RPMI8226 (cell line): Measurements from ENCODE around the gene TSC22D2.

Experiments
- DNase-seq: peaks from one replicate; pipeline ENCODE4 v3.0.0-alpha.2; 2015

Gene TSC22D2

DNA sequence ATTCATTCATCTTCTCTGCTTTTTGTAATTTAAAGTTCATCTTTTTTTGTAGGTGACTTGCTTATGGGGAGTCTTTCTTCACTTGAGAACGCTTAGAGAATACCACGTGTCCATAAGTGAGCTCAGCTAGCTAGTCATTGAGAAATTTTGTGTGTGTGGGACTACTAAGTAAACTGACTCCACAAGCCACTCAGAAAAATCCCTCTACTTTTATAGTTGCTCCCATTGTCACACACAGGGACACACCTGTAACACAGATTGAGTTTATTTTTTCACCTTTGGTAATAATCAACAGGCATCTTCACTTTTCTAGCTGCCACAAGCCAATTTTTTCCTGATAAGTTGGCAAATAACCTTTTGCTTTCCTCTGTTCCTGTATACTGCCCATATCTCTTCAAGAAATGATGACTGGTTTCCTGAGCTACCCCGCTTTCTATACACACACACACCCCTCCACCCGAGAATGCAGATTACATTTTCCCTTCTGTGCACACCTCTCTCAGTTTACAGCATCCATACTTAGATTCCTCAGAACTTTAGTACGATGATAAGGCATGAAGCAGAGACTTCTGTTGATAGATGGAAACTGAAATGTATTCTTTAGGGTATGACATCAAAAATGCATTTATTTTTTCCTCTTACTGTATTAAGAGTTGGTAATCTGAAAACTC is 4.6 kb downstream of the TSC22D2 start:
- DNase-seq, result peak; percentile 63

DNA sequence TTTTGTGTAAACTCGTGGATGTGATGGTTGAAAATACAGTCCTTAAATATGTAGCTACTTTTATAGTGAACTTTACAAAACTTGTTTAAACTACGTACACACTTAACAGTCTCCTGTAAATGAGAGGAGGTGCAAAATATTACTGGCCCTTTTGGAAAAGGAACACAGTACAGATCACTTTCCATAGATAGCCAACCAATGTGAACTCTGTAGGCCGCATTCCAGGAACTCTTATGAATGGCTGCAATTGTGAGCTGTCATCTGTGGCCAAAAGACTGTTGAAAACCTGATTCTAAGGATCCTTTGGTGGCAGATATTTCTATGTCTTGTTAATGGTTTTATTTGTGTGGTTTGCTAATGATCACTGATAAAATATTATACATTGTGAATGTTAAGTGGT is 6.2 kb downstream of the TSC22D2 start:
- DNase-seq, result no peak

DNA sequence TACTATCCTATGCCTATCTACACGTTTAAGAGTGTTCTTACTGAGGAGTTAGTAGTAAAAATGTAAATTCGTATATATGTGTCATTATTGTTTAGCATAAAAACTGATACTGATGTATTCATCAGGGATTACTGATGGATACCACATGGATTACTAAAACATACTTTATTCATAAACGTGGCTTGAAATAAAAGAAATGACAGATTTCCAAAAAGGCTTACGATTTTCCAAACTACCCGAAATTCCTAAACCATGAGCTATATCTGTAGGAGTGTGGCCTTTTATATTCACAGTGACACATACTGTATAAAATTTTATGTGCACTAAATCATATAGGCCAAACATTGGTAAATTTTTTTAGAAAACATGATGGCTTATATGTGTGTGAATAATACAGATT is 6.9 kb downstream of the TSC22D2 start:
- no peak for DNase-seq

DNA sequence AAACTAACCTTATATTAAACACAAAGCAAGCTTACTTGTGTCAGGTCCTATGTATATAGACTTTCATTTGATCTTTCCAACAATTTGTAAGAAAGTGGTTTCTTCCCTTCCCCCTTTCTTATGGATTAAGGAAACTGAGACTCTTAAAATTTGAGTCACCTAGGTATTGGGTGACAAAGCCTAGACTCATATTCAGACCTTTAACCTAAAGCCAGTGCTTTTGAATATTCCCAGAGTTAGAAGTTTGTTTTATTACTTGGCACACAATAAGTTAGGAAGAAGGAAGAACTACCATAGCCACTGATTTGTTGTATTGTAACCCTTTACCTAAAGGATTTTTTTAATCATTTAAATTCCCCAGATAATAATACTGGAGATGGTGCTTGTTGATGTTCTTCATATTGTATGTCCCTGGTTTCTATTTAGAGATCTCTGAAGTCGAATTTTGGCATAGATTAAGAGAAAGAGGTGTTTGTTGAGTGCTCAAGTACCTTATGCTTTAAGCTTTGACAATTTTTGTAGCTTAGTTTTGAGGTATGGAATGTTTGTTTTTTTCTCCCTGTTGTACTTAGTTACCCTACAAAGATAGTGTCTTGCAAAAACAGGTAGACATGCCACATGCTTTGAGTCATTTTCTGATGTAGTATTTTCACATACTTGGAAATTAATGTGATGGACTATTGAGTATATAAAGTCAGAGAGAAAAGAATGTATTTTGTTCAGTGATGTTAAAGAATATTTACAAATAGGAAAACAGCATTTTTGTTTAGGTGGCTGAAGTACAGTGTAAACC is 11.2 kb downstream of the TSC22D2 start:
- DNase-seq, result no peak

DNA sequence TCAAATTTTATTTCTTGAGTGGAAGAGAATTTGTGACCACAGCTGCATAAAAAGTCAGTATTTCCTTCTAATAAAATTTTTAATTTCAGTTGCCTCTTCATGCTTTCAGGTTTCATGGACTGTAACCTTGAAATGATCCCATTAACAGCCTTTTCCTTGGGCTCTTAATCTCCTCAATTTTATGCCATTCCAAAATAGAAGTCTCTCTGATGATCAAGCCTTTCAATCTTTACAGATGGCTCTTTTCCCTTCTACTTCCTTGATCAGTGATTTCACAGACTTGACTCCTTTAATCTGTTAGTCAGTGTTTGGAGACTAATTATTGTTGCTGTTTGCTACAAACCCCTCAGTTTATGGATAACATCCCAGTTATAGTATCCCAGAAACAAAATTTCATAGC is 11.9 kb downstream of the TSC22D2 start:
- no peak for DNase-seq

DNA sequence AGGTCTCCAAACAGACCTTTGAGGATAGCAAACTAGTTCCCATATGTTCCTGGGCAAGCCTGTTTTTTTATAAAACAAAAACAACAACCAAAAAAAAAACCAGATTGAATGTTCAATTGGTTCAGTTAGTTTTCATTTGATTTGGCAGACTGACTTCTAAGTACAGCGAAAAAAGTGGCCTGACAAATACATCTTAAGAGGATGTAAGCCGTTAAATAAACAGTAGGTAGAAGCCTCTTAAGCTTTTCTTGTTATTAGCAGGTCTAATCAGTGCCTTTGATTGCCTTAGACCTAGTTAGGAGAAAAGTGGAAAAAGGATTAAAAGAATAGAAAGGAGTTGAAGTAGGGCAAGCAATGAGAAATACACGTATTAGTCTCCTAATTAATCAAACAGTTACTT is 13.2 kb downstream of the TSC22D2 start:
- no peak for DNase-seq

DNA sequence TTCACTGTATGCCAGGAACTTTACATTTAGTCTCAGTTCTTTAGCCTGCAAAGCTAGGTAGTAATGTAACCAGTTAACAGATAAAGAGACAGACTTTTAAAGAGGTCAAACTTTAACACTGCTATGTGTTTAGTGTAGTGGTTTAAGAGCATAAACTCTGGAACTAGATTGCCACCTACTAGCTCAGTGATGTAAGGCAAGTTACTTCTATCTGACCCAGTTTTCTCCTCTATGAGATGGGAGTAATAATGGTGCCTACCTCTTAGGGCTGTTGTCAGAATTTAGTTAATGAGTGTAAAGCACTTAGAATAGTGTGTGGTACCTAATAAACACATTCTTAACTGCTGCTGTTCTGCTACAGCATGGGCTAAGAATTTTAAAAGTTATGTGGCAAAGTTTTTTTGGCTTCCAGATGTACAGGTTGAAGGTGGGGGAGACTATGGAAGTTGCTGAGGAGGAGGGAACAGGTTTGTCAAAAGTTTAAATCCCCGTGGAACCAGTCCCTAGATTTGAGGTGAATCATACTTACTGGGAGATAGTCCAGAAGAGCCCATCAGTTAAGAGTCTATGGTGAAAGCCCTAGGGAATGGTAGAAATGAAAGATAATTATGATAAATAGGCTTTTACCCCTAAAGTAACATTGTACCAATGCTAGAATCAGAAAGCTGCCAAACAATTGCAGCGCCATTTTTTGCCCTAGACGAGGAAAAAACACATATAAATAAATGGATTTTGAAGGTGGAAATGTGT is 13.9 kb downstream of the TSC22D2 start:
- DNase-seq, result no peak

DNA sequence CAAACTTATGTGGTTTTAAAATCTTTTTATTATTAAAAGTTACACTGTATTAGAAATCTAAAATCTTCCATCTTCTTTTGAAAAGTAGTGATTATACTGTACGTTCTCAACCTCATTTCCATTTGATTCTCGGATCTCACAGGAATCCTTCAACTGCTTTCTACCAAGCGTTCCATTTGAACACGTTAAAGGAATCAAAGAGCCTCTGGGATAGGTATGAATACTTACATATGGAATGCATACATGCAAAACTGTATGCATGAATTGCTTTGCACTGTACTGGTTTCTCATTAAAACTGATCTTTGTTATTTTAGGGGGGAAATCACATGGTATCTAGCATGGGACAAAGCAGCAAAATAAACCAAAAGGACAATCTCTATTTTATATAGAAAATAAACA is 14.8 kb downstream of the TSC22D2 start:
- no peak for DNase-seq

DNA sequence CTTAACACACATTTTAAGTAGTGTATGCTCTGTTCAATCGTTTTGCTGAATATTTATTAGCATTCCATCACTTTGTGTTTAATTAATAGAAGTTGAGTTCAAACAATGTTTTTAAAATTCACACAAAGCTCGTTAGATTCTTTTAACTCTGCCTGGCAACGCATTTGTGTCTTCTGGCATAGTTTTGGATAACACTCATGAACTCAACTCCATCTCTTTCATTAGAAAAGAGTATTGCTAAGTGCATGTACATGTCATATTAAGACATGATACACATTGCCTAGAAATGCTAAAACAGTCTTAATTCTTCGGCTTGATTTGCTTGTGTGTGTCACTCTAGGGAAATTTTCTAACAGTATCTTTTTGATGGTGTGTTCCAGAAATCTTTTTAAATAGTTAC is 15.7 kb downstream of the TSC22D2 start:
- DNase-seq, result no peak

DNA sequence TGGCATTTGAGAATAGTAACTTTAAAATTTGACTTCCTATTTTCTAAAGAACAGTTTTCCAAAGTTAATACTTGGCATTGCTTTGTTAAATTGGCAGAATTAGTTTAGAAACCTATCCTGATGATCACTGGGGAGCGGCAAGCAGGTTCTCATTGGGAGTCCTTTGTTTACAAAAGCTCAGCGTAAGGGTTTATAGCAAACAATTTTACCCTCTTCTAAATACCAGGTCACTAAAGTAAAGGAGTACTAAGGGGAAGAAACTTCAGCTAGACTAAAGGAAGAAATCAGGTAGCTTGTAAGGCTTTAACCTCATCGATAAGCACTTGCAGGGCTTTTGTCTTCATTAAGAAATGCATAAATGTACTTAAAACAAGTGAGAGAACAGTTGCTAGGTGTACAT is 18.2 kb downstream of the TSC22D2 start:
- DNase-seq, result no peak

DNA sequence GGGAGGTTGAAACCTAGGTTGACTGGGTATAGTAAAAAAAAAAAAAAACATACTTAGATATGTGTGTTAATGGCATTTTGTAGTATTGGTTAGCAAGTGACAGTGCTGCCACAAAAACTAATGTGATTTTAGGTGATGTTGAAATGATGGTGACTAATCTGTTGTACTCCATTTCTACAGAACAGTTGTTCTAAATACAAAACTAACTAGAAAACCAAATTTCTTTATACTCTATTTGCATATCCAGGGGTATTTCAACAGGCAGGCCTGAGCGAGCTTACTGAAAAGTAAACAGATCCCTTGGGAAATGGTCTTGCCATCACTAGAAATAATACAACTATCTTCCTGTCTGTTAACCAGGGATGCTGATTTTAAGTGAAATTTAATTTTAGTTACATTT is 20.5 kb downstream of the TSC22D2 start:
- no peak for DNase-seq

DNA sequence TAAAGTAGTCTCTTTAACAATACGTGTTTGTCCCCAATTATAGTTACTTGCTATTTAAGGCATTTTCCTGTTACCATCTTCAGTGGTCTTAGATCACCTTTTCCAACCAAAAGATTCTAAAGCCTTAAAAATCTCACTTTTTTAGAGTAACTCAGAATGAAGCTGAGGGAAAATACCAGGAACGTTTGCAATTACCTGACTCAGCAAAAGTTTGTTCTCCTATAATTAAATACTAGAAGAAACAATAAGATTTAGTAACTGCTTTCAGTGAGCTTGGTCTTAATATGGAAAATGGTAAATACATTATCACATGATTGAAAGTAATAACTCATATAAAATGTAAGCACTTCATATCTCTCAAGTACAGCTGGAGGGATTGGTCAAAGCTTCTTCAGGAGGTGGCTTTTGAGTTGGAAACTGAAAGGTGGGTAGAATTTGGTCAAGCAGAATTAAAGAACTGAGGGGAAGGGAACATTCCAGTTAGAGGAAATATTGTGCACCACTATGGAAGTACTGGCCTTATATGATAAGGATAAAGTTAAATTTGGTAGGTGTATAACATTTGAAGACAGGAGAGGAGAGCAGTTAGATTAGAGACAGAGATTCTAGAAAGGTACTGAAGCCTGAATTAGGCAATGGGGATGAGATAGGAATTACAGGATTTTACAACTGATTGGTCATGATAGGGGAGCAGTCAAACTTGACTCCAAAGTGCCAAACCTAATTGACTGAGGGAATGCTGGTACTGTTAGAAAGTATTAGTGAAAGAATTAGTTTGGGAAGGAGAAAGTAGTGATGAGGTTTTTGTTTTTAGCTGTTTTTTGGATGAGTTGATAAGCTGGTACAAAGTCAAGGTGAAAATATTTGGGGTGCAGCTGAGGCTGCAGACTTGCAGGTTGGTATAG is 21.9 kb downstream of the TSC22D2 start:
- no peak for DNase-seq

DNA sequence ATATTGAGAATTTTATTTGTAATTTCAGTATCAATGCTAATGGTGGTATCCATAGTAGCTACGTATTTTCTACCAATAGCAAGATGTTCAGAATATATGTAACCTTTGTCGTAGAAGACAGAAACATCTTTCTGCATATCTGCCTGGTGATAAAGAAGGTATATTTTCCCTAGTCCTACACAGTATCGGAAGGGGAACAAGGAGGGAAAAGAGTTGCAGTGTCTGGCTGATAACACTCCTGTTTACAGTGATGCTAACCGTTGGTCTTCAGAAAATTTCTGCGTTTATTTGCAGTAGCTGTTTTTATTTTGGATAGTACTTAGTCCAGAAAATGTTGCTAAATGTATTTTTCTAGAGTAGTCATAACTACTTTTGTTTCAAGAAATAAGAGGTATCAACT is 25.2 kb downstream of the TSC22D2 start:
- no peak for DNase-seq

DNA sequence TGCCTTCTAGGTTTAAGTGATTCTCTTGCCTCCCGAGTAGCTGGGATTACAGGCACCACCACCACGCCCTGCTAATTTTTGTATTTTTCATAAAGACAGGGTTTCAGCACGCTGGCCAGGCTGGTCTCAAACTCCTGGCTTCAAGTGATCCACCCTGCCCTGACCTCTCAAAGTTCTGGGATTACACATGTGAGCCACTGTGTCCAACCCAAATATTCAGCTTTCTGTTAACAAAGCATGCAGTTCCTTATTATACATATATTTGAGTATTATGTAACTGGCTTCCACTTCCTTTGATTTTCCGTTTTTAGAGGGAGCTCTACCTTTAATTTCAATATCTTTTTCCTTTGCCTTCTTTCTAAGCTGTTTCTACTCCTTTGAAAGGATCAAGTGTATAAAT is 26.1 kb downstream of the TSC22D2 start:
- DNase-seq, result no peak

DNA sequence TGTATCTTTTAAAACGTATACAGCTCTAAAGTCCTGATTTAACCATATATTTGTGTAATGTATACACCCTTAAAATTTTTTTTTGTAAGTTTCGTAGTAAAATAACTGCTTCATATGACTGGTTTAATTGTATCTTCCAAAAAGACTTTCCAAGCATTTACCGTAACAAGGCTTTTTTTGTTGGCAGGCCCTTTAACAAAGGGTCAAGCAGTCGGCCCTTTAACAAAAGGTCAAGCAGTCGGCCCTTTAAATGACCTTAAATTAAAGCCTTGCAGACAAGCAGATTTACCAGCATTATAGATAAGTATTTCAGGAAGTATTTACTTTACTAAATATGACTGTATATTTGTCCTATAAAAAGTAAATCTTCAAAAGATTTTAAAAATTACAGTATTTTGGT is 28.1 kb downstream of the TSC22D2 start:
- DNase-seq, result no peak

DNA sequence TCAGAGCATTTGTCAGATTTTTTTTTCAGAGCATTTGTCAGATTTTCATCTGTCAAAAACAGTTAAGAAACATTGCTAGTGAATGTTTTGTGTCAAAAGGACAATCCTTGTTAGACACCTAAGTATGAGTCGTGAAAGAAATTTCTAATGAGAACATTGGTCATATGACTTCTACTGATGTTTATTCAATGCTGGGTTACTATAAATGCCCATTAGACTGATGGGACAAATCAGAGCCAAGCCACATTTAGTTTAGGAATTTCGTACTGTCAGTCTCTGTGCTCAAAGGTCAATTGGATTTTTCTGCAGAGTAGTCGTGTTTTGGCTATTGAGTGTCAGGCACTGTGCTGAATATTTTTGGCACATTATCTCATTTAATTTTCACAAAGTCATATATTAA is 31.6 kb downstream of the TSC22D2 start:
- no peak for DNase-seq

DNA sequence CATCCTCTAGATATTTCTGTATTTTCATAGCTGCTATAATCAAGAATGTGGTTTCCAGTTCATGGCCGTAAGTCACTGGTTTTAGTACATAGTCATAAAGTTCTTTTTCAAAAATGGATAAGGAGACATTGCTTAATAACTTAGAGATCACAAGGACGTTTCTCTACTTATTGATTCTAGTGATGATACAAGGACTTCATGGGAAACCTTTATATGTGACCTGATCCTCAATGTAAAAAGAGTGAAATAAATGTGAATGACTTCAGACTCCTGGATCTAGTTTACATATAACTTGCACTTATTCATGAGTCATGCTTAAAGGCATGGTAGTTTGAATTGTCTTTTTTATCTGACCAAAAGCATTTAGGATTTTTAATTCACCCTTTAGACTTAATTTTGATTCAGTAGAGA is 35.2 kb downstream of the TSC22D2 start:
- DNase-seq, result no peak

DNA sequence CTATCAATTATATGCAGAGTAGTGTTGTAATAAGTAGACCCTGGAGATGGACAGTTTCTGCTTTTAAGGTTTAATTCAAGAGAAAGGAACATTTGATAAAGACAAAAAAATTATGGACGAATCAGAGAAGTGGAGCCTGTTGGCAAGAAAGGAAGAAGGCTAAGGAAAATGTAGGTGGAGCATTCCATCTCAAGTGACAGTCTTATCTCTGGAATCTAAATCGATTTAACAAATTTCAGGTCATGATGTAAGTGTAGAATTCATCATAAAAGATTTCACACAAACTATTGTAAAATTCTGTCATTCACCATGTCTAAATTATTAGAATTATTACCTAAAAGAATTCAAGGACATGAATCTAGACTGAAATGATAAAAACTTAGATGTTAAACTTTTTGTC is 36.3 kb downstream of the TSC22D2 start:
- DNase-seq, result no peak

DNA sequence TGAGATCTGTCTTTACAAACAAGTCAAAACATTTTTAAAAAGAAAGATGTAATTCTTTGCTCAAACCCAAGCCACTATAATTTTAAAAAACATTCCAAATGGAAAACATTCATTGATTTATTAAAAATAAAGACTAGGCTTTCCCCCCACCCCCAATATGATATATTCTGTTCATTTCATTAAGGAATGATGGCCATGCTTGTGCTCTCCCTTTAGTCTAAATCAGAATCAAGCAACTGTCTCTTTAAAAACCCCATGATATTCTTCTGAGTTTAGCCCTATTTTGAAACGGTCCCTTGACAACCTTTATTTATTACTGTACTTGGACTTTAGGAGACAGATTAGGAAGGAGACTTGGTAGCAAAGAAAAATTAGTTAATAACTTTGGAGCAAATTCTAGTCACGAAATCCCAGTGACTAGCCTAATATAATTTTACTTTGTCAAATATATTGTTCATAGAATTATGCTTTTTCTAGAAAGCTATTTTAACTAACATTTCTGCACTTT is 38.4 kb downstream of the TSC22D2 start:
- no peak for DNase-seq

DNA sequence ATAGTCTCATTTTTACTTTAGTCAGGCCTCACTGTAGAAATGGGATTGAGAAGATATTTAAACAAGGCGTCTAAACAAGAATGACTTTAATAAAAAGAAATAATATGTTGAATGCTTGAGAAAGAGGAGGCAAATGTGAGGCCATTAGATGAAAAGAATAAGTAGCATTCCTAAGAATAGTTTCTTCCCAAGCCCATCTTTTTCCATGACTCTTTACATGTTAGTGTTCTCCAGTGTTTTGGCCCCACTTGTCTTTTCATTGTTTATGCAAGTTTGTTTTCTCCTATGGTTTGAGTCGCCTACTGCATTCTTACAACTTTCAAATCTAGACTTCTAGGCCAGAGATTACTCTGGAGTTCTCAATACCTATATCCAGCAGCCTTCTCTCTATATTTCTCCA is 39.0 kb downstream of the TSC22D2 start:
- DNase-seq, result no peak

DNA sequence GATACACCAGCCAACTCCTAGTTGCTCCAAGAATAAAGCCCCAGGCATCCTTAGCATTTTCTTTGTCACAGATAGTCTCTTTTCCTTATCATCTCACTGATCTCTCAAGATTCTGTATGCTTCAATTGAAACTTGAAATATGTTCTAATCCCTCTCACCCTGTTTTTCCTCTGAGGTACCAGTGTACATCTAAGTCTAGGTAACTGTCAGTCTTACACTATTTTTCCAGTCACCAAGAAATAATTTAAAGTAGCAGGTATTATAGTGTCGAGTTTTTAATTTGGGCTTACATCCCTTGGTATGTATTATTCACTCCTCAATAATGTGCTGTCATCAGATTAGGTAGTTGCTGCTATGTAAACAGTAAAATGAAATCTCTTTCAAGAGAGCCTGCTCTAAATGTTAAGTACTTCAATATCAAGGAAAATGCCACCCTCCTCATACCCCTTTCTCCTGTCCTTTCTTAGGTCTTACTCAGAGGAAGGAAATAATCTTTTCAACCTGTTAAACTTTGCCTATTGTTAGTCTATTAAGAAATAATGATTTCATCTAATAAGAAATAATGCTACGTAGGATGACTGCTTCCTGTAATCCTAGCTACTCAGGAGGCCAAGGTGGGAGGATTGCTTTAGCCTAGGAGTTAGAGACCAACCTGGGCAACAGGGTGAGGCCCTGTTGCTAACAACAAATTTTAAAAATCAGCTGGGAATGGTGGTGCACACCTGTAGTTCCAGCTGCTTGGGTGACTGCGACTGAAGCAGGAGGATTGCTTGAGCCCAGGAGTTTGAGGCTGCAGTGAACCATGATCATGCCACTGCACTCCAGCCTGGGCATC is 39.8 kb downstream of the TSC22D2 start:
- DNase-seq, result no peak
